T-cell (primary cell): ENCODE results near the gene ARFGEF2. TPM values are rescaled to one million over a fixed set of nuclear protein-coding genes. Genes with fewer than 3 reads are reported as not detected.

Experiments used
- ATAC-seq, 4 experiments: fragments of 200-7000 bp in 3 of 4; fragments of 150-1000 bp in 1 of 4; cut with Tn5 transposase; replicated peaks in 1 of 4; 1 replicate in 3 of 4; 2 replicates in 1 of 4; pipeline ENCODE4 v1.10.0; 2021; ENCODE audit warnings: moderate library complexity in 3 of 4, mild to moderate bottlenecking in 2 of 4, moderate number of reproducible peaks in 1 of 4
- CTCF ChIA-PET, 2 donors: fragments of 300-600 bp; sonication (Branson Sonifier 250); formaldehyde crosslinking; loops; one replicate each; lab custom pipeline; 2022; ENCODE audit warnings: antibody characterized with exemption in 2 of 2; lab: Charles Lee
- POLR2A ChIA-PET, 2 donors: fragments of 300-600 bp; sonication (Branson Sonifier 250); formaldehyde crosslinking; loops; one replicate each; lab custom pipeline; 2022; ENCODE audit warnings: antibody characterized with exemption in 2 of 2; lab: Charles Lee
- DNase-seq, 35 experiments: peaks; one replicate each; pipeline versions ENCODE4 v3.0.0 to v3.0.0-alpha.2; 2013 to 2023
- H3K27ac ChIP-seq: one replicate; pipeline ENCODE4 v1.5.1; 2013; ENCODE audit warnings: low read length
- H3K27me3 ChIP-seq, 2 experiments: replicated peaks in 1 of 2; 1 replicate in 1 of 2; 2 replicates in 1 of 2; pipeline versions ENCODE4 v1.6.1 to v1.7.0; 2013; ENCODE audit warnings: low read length in 1 of 2, mixed read lengths in 1 of 2; ENCODE audit not compliant: control insufficient read depth in 2 of 2, insufficient read depth in 2 of 2; ENCODE audit errors: extremely low read depth in 1 of 2
- H3K36me3 ChIP-seq, 2 donors: 1 replicate in 1 of 2; 2 replicates in 1 of 2; pipeline versions ENCODE4 v1.6.1 to v1.7.0; 2013; ENCODE audit warnings: low read length in 1 of 2; ENCODE audit not compliant: control insufficient read depth in 2 of 2, insufficient read depth in 1 of 2; ENCODE audit errors: extremely low read depth in 1 of 2
- H3K4me1 ChIP-seq, 2 experiments: 1 replicate in 1 of 2; 2 replicates in 1 of 2; pipeline versions ENCODE4 v1.6.1 to v1.7.0; 2013; ENCODE audit warnings: low read length in 2 of 2, mixed read lengths in 1 of 2; ENCODE audit not compliant: insufficient read depth in 2 of 2, control insufficient read depth in 1 of 2; ENCODE audit errors: extremely low read depth in 1 of 2
- H3K4me3 ChIP-seq, 2 donors: 1 replicate in 1 of 2; 2 replicates in 1 of 2; pipeline versions ENCODE4 v1.5.1 to v1.7.0; 2013; ENCODE audit warnings: mild to moderate bottlenecking in 2 of 2, low read length in 1 of 2, moderate library complexity in 1 of 2; ENCODE audit not compliant: control insufficient read depth in 1 of 2; ENCODE audit errors: extremely low read depth in 1 of 2
- H3K9me3 ChIP-seq: 2 replicates; pipeline ENCODE4 v1.7.0; 2013
- H3K27ac Mint-ChIP-seq, 2 donors: one replicate each; pipeline ENCODE4 v1.8.0; 2020 to 2021; ENCODE audit warnings: mild to moderate bottlenecking in 2 of 2, mixed read lengths in 2 of 2
- H3K27me3 Mint-ChIP-seq, 2 donors: one replicate each; pipeline ENCODE4 v1.8.0; 2021 to 2022; ENCODE audit warnings: mixed read lengths in 2 of 2
- H3K36me3 Mint-ChIP-seq: one replicate; pipeline ENCODE4 v1.8.0; 2021; ENCODE audit warnings: mixed read lengths
- H3K4me1 Mint-ChIP-seq, 3 donors: one replicate each; pipeline ENCODE4 v1.8.0; 2020 to 2022; ENCODE audit warnings: mixed read lengths in 3 of 3, mild to moderate bottlenecking in 1 of 3
- H3K4me3 Mint-ChIP-seq, 3 donors: one replicate each; pipeline ENCODE4 v1.8.0; 2020 to 2022; ENCODE audit warnings: mild to moderate bottlenecking in 3 of 3, mixed read lengths in 3 of 3, moderate library complexity in 3 of 3
- H3K9me3 Mint-ChIP-seq, 3 donors: one replicate each; pipeline ENCODE4 v1.8.0; 2020 to 2022; ENCODE audit warnings: mixed read lengths in 3 of 3
- WGBS: methylation state at CpG from one replicate; pipeline ENCODE4 v1.1.5; 2013; ENCODE audit warnings: missing lambda C conversion rate; ENCODE audit not compliant: insufficient coverage; 5-methylcytosine and 5-hydroxymethylcytosine counted together
- total RNA-seq, 35 experiments: library from RNA in 6 of 35; stranded (reverse) in 6 of 35; fragments of 120-200 nt in 1 of 35; gene quantifications; one replicate each; pipeline versions ENCODE4 v1.2.1 to v1.2.4 and lab custom pipeline; 2013 to 2026

ARFGEF2 gene
- total RNA-seq, 5 donors from 2014 or later (not counting 1 experiment from before 2014, with no cell fraction given), result 23.4 to 30.3 (median 26.0) TPM

DNA sequence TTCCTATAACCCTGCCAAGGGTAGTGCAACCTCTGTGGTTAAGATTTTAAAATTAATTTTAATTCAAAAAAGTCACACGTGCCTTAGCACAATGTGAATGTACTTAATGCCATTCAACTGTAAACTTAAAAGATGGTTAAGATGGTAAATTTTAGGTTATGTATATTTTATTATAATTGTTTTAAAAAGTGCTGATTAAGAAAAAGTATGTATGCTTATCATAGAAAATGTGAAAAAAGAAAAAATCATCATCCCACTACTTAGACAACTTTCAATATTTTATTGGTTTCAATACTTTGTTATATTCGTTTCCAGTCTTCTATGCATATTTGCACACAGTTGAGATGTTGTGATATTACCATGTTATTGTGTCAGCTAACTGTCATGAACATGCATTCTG lies 18.7 kb downstream of the ARFGEF2 start:
- Mint-ChIP-seq H3K4me1 (peaks cover 17 to 34% (median 29%) of the 10 kb centered on the region in 3 donors), H3K36me3 (peaks cover 9% of the 10 kb centered on the region), H3K27me3 (no peaks in the 10 kb centered on the region), H3K4me3 (no peak overlapping the region), H3K27ac (no peak overlapping the region), H3K9me3 (no peaks in the 10 kb centered on the region)
- ChIA-PET CTCF (no interaction called here), POLR2A (no interaction called here)
- Histone ChIP-seq H3K36me3 (peaks cover 0 to 33% of the 10 kb centered on the region in 2 donors), H3K9me3 (no peaks in the 10 kb centered on the region), H3K4me1 (peaks cover 10 to 14% of the 10 kb centered on the region in 2 experiments), H3K27me3 (no peaks in the 10 kb centered on the region), H3K27ac (no peak overlapping the region), H3K4me3 (no peak overlapping the region)
- WGBS, result no CpG with 5 or more reads among the region's 2 CpGs
- DNase-seq, result no peak
- no peak for ATAC-seq

- Mint-ChIP-seq H3K36me3 (peaks cover 13% of the 10 kb centered on the region), H3K27ac (no peak overlapping the region), H3K4me1 (peaks cover 17 to 32% (median 29%) of the 10 kb centered on the region in 3 donors), H3K4me3 (no peak overlapping the region), H3K9me3 (no peaks in the 10 kb centered on the region), H3K27me3 (no peaks in the 10 kb centered on the region)
- Histone ChIP-seq H3K4me1 (peaks cover 10 to 14% of the 10 kb centered on the region in 2 experiments), H3K4me3 (no peak overlapping the region), H3K36me3 (peaks cover 0 to 41% of the 10 kb centered on the region in 2 donors), H3K27ac (no peak overlapping the region), H3K9me3 (no peaks in the 10 kb centered on the region), H3K27me3 (no peaks in the 10 kb centered on the region)
- ChIA-PET POLR2A (no interaction called here), CTCF (no interaction called here)
- DNase-seq (no peak), ATAC-seq (no peak)
- 100% methylated on average over 4 of the region's 4 CpGs for WGBS
Observed at GRCh38 chr20:48941467-48941866, 20.0 kb downstream of the ARFGEF2 start.

GRCh38 chr20:48942730-48943129 lies 21.2 kb downstream of the ARFGEF2 start:
- Mint-ChIP-seq H3K4me3 (no peak overlapping the region), H3K27me3 (no peaks in the 10 kb centered on the region), H3K9me3 (no peaks in the 10 kb centered on the region), H3K36me3 (peaks cover 13% of the 10 kb centered on the region), H3K4me1 (peaks cover 6 to 21% (median 20%) of the 10 kb centered on the region in 3 donors), H3K27ac (no peak overlapping the region)
- H3K36me3 ChIP-seq, result peaks cover 0 to 41% of the 10 kb centered on the region in 2 donors
- ATAC-seq (no peak), DNase-seq (no peak)
- no peak overlapping the region for H3K4me3 ChIP-seq
- CTCF ChIA-PET, result interaction anchor here in 1 of 2 donors (0.7 kb wide), 1 partner anchor 369 kb away, joined by 5 read pairs; no protein-coding TSS in a partner anchor
- no peaks in the 10 kb centered on the region for H3K9me3 ChIP-seq
- WGBS, result 100% methylated on average over 1 of the region's 2 CpGs
- H3K4me1 ChIP-seq, result peaks cover 5 to 14% of the 10 kb centered on the region in 2 experiments
- POLR2A ChIA-PET, result interaction anchor here in 1 of 2 donors (0.7 kb wide), 1 partner anchor 77 kb away, joined by 6 read pairs; no protein-coding TSS in a partner anchor
- H3K27ac ChIP-seq, result no peak overlapping the region
- H3K27me3 ChIP-seq, result no peaks in the 10 kb centered on the region

DNA sequence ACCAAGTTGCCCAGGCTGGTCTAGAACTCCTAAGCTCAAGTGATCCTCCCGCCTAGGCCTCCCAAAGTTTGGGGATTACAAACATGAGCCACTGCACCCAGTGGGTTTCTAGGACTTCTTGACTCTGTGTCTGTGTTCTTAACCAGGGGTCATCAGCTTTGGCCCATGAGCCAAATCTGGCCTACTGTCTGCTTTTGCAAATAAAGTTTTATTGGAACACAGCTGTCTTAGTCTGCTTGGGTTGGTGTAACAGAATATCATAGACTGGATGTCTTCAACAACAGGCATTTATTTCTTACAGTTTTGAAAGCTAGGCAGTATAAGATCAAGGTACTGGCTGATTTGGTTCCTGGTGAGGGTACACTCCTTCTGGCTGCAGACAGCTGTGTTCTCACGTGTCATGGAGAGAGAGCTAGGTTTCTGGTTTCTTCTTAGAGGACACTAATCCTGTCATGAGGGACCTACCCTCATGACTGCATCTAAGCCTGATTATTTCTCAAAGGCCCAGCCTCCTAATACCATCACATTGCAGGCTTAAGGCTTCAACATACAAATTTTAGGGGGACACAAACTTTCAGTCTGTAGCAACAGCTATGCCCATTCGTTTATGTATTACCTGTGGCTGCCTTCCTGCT lies 23.3 kb downstream of the ARFGEF2 start:
- H3K27ac ChIP-seq, result no peak overlapping the region
- H3K4me3 ChIP-seq, result no peak overlapping the region
- CTCF ChIA-PET, result interaction anchor here in 1 of 2 donors (0.6 kb wide), 1 partner anchor 1526 kb away, joined by 6 read pairs; no protein-coding TSS in a partner anchor
- Mint-ChIP-seq H3K27ac (no peak overlapping the region), H3K4me1 (peaks cover 4 to 7% (median 6%) of the 10 kb centered on the region in 3 donors), H3K4me3 (no peak overlapping the region), H3K27me3 (no peaks in the 10 kb centered on the region), H3K36me3 (peaks cover 22% of the 10 kb centered on the region), H3K9me3 (no peaks in the 10 kb centered on the region)
- WGBS, result 100% methylated on average over 2 of the region's 3 CpGs
- no peaks in the 10 kb centered on the region for H3K27me3 ChIP-seq
- POLR2A ChIA-PET, result no interaction called here
- H3K36me3 ChIP-seq, result peaks cover 11 to 57% of the 10 kb centered on the region in 2 donors
- no peak for DNase-seq
- peaks cover 0 to 7% of the 10 kb centered on the region in 2 experiments for H3K4me1 ChIP-seq
- no peaks in the 10 kb centered on the region for H3K9me3 ChIP-seq
- no peak for ATAC-seq

DNA sequence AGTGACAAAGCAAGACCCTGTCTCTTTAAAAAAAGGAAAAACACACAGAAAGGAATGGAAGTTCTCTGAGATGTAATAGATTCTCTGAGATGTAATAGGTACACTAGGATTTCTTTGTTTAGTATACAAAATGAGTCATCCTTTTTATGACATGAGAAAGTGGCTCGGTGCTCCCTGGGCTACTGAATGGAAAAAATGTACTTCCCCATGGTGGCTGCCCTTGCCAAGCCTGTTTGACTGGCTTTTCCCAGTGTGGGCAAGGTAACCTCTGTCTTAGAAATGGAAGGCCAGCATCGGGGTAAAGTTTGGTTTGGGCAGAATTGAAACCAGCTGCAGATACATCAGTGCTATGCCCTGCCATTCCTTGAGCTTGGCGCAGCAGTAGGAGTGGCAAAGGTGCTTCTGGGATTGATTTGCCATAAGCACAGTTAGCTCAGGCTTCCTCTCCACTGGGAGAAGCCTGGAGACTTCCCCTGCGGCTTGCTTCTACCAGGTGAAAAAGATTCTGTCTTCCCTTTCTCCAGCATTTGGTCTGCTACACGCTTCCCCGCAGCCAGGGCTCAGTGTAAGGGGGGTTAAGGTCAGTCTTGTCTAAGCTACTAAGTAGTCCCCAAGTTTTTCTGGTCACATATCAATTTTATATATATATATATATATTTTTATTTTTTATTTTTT lies 24.5 kb downstream of the ARFGEF2 start:
- Histone ChIP-seq H3K27ac (no peak overlapping the region), H3K36me3 (peaks cover 11 to 67% of the 10 kb centered on the region in 2 donors), H3K9me3 (no peaks in the 10 kb centered on the region), H3K4me1 (no peaks in the 10 kb centered on the region), H3K27me3 (no peaks in the 10 kb centered on the region), H3K4me3 (no peak overlapping the region)
- CTCF ChIA-PET, result no interaction called here
- H3K4me3 Mint-ChIP-seq, result no peak overlapping the region
- POLR2A ChIA-PET, result no interaction called here
- peaks cover 3% of the 10 kb centered on the region in 3 donors for H3K4me1 Mint-ChIP-seq
- ATAC-seq (no peak), DNase-seq (no peak)
- H3K36me3 Mint-ChIP-seq, result peaks cover 24% of the 10 kb centered on the region
- no peak overlapping the region for H3K27ac Mint-ChIP-seq
- WGBS, result 83% methylated on average over 1 of the region's 6 CpGs
- no peaks in the 10 kb centered on the region for H3K27me3 Mint-ChIP-seq
- H3K9me3 Mint-ChIP-seq, result no peaks in the 10 kb centered on the region

DNA sequence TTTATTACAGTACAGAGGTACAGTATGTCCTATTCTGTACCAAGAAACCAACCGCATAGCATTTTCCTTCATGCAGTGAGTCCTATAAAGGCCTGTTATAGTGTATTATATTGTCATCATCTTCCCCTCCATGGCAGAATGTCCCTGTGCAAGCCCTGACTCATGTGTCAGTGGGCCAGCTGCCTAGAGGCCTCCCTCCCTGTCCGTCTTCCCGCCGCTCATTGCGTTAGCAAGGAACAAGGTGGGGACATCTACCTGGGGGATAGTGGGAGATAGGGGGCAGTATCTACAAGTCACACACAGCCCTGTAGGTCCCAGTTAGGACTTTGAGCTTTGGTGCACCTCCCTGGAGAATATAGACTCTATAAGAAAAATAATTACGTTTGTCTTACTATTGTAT lies 27.1 kb downstream of the ARFGEF2 start:
- H3K9me3 Mint-ChIP-seq, result no peaks in the 10 kb centered on the region
- H3K36me3 ChIP-seq, result peaks cover 23 to 72% of the 10 kb centered on the region in 2 donors
- WGBS, result no CpG with 5 or more reads among the region's 6 CpGs
- ATAC-seq, result no peak
- ChIA-PET POLR2A (interaction anchor here in 1 of 2 donors (0.6 kb wide), 1 partner anchor 297 kb away, joined by 3 read pairs; no protein-coding TSS in a partner anchor), CTCF (no interaction called here)
- no peaks in the 10 kb centered on the region for H3K27me3 ChIP-seq
- H3K9me3 ChIP-seq, result no peaks in the 10 kb centered on the region
- H3K27ac Mint-ChIP-seq, result no peak overlapping the region
- no peak overlapping the region for H3K4me3 ChIP-seq
- DNase-seq, result no peak
- H3K4me1 Mint-ChIP-seq, result no peaks in the 10 kb centered on the region
- no peaks in the 10 kb centered on the region for H3K27me3 Mint-ChIP-seq
- no peak overlapping the region for H3K4me3 Mint-ChIP-seq
- H3K36me3 Mint-ChIP-seq, result peaks cover 40% of the 10 kb centered on the region
- no peaks in the 10 kb centered on the region for H3K4me1 ChIP-seq
- H3K27ac ChIP-seq, result no peak overlapping the region
